Measurements from ENCODE around the gene ABI3. TPM values are rescaled to one million over a fixed set of nuclear protein-coding genes. Genes with fewer than 3 reads are reported as not detected.

Gene ABI3
- total and polyA plus RNA-seq, 2 donors (not counting 1 experiment from before 2014, with no cell fraction given): 15.6 to 23.3 TPM

DNA sequence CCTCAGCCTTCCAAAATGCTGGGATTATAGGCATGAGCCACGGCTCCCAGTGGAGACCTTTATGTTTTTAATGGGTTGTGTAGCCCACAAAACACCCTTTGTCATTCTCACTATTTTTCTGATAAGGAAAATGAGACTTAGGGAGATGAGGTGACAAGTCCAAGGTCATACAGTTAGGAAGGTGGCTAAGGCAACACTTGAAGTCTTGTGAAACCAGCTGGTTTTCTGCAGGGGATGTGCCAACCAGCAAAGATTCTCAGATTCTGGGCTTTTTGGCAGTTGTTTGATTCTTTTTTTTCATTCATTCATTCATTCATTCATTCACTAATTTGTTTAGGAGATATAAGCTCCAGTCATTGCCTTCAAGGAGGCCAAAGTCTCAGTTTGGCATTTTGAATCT lies 30.1 kb downstream of the ABI3 start:
- Mint-ChIP-seq H3K27me3 (peaks cover 31% of the 10 kb centered on the region), H3K4me1 (no peaks in the 10 kb centered on the region), H3K9me3 (ENCODE audit: insufficient read depth) (no peaks in the 10 kb centered on the region), H3K4me3 (no peak overlapping the region), H3K27ac (no peak overlapping the region)
- Histone ChIP-seq H3K4me1 (ENCODE audit: control insufficient read depth in 2 of 2, insufficient read depth in 2 of 2, low read length in 2 of 2) (no peaks in the 10 kb centered on the region), H3K9ac (ENCODE audit: low read length) (no peak overlapping the region), H3K4me3 (ENCODE audit: control extremely low read depth in 1 of 5, extremely low read depth in 1 of 5, insufficient read depth in 1 of 5, low read depth in 2 of 5, low read length in 4 of 5) (no peak overlapping the region), H4K20me1 (ENCODE audit: control insufficient read depth, insufficient read depth, low read length, poor library complexity, severe bottlenecking) (no peaks in the 10 kb centered on the region), H3K27ac (ENCODE audit: low read length in 2 of 2) (no peak overlapping the region), H3K9me3 (ENCODE audit: control extremely low read depth in 1 of 3, control insufficient read depth in 2 of 3, insufficient read depth in 1 of 3, low read length in 2 of 3) (no peaks in the 10 kb centered on the region), H3K27me3 (replicated peaks in 1 of 4; ENCODE audit: control extremely low read depth in 1 of 4, control insufficient read depth in 3 of 4, insufficient read depth in 4 of 4, low read length in 3 of 4) (peaks cover 0 to 4% (median 0%) of the 10 kb centered on the region in 4 experiments), H3K4me2 (replicated peaks; ENCODE audit: low read depth, low read length, poor library complexity, severe bottlenecking) (no peak overlapping the region), H3K79me2 (ENCODE audit: control insufficient read depth, insufficient read depth, low read length) (no peaks in the 10 kb centered on the region), H2AFZ (ENCODE audit: insufficient read depth, low read depth, low read length, poor library complexity, severe bottlenecking) (no peak overlapping the region), H3K36me3 (replicated peaks in 1 of 2; ENCODE audit: control extremely low read depth in 1 of 2, control insufficient read depth in 1 of 2, extremely low read depth in 1 of 2, insufficient read depth in 2 of 2, low read length in 1 of 2) (no peaks in the 10 kb centered on the region)
- intact Hi-C loops (cut with micrococcal nuclease): no loop called here
- TF ChIP-seq CTCF (IDR thresholded peaks at IDR 0.05) (no peak), EZH2 (IDR thresholded peaks at IDR 0.05; ENCODE audit: borderline replicate concordance, insufficient read depth, low read depth, low read length, poor library complexity, severe bottlenecking) (no peak)
- ATAC-seq (ENCODE audit: low read depth): no peak
- no CpG with 5 or more reads among the region's 1 CpG for WGBS (ENCODE audit: insufficient coverage)
- DNase-seq: no peak
- ChIA-PET POLR2A (interaction anchor here (0.6 kb wide), 1 partner anchor 8 kb away, joined by 4 read pairs; no protein-coding TSS in a partner anchor), CTCF (interaction anchor here (0.6 to 1.7 kb wide), 4 partner anchors 60 to 74 kb away, joined by 3 to 5 read pairs (median 4); no protein-coding TSS in a partner anchor)

DNA sequence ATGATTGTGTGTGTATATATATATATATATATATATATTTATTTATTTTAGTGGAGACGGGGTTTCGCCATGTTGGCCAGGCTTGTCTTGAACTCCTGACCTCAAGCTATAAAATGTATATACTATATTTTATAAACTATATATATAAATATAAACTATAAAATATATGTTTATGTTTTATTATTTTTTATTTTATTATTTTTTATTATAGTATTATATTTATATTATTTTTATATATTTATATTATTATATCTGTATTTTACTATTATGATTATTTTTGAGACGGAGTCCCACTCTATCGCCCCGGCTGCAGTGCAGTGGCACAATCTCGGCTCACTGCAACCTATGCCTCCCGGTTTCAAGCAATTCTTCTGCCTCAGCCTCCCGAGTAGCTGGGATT lies 30.5 kb downstream of the ABI3 start:
- no peak for TF ChIP-seq CTCF (IDR thresholded peaks at IDR 0.05)
- no peak for TF ChIP-seq EZH2 (IDR thresholded peaks at IDR 0.05; ENCODE audit: borderline replicate concordance, insufficient read depth, low read depth, low read length, poor library complexity, severe bottlenecking)
- ChIA-PET POLR2A (no interaction called here), CTCF (interaction anchor here (0.6 to 1.7 kb wide), 3 partner anchors 60 to 69 kb away, joined by 3 to 5 read pairs (median 3); no protein-coding TSS in a partner anchor)
- no peaks in the 10 kb centered on the region for H3K4me1 Mint-ChIP-seq
- 100% methylated on average over 3 of the region's 8 CpGs for WGBS (ENCODE audit: insufficient coverage)
- ATAC-seq (ENCODE audit: low read depth): no peak
- no peak overlapping the region for H3K4me3 Mint-ChIP-seq
- intact Hi-C loops (cut with micrococcal nuclease): no loop called here
- no peaks in the 10 kb centered on the region for H3K79me2 ChIP-seq (ENCODE audit: control insufficient read depth, insufficient read depth, low read length)
- peaks cover 27% of the 10 kb centered on the region for H3K27me3 Mint-ChIP-seq
- no peak overlapping the region for H3K4me2 ChIP-seq (replicated peaks; ENCODE audit: low read depth, low read length, poor library complexity, severe bottlenecking)
- no peaks in the 10 kb centered on the region for H4K20me1 ChIP-seq (ENCODE audit: control insufficient read depth, insufficient read depth, low read length, poor library complexity, severe bottlenecking)
- no peak for DNase-seq
- H3K27ac ChIP-seq (ENCODE audit: low read length in 2 of 2): no peak overlapping the region
- no peak overlapping the region for H3K4me3 ChIP-seq (ENCODE audit: control extremely low read depth in 1 of 5, extremely low read depth in 1 of 5, insufficient read depth in 1 of 5, low read depth in 2 of 5, low read length in 4 of 5)
- no peak overlapping the region for H3K9ac ChIP-seq (ENCODE audit: low read length)
- no peaks in the 10 kb centered on the region for H3K36me3 ChIP-seq (replicated peaks in 1 of 2; ENCODE audit: control extremely low read depth in 1 of 2, control insufficient read depth in 1 of 2, extremely low read depth in 1 of 2, insufficient read depth in 2 of 2, low read length in 1 of 2)
- H3K27me3 ChIP-seq (replicated peaks in 1 of 4; ENCODE audit: control extremely low read depth in 1 of 4, control insufficient read depth in 3 of 4, insufficient read depth in 4 of 4, low read length in 3 of 4): peaks cover 0 to 4% (median 0%) of the 10 kb centered on the region in 4 experiments
- H2AFZ ChIP-seq (ENCODE audit: insufficient read depth, low read depth, low read length, poor library complexity, severe bottlenecking): no peak overlapping the region
- no peaks in the 10 kb centered on the region for H3K9me3 ChIP-seq (ENCODE audit: control extremely low read depth in 1 of 3, control insufficient read depth in 2 of 3, insufficient read depth in 1 of 3, low read length in 2 of 3)
- no peaks in the 10 kb centered on the region for H3K4me1 ChIP-seq (ENCODE audit: control insufficient read depth in 2 of 2, insufficient read depth in 2 of 2, low read length in 2 of 2)
- H3K9me3 Mint-ChIP-seq (ENCODE audit: insufficient read depth): no peaks in the 10 kb centered on the region
- H3K27ac Mint-ChIP-seq: no peak overlapping the region
